GM19023 (cell line): ENCODE measurements around the gene GLIPR1.
"Not testable (repeated sequence)": the region's sequence is repeated elsewhere in the genome, so short reads cannot be mapped to it uniquely, and the experiment has no call there.

ENCODE experiments used
- ATAC-seq: cut with Tn5 transposase; IDR thresholded peaks from one replicate; pipeline ENCODE4 v1.9.1; 2021; ENCODE audit warnings: mild to moderate bottlenecking, moderate library complexity; ENCODE audit not compliant: unreplicated experiment

GLIPR1 gene

DNA sequence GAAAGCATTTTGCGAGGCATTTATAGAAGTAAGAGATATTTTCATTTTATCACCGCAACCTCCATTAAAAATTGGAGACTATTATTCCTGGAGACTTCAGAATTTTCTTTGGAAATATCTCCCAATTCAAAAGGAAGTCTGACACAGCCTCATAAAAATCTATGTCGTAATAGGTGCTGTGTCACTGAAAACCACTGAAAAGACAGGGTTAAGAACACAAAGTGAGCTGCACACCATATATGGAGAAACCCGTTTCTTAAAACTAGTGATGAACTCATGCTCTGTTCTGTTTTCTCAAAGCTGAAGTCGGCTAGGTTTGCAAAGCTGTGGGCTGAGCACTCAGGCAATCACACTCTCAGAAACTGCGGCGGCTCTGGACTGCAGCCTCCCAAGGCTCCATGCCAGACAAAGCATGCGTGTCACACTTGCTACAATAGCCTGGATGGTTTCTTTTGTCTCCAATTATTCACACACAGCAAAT, at the start of gene GLIPR1:
GLIPR1 (plus strand) TSS at position 287 of the 481 bp plus-strand sequence; CDS start at position 413, 126 bp downstream.
- peak; percentile 90 for ATAC-seq

GRCh38 chr12:75432924-75433323, 47.6 kb upstream of the GLIPR1 start:
- ATAC-seq: no peak

DNA sequence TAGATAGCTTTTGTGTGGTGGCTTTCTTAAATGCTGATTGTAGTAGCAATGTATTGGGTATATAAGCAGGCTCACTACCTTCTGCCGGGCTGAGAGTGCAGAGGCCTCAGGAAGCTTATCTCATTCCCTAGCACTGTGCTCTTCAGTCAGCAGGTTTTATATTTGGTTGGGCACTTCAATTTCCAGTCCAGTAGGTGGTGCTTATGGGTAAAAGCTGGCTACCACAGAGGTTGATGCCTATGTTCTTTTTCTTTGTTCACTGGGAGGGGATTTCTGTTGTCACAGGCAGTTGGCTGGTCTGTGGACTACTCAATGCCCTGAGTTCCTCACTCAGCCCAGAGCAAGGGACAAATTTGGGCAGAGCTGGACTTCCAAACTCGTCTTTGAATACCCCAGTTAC, 43.0 kb upstream of the GLIPR1 start:
- no peak for ATAC-seq

- ATAC-seq: no peak
Observed at GRCh38 chr12:75438059-75438754, 42.3 kb upstream of the GLIPR1 start.

GRCh38 chr12:75439048-75439447, 41.5 kb upstream of the GLIPR1 start:
- no peak for ATAC-seq

GRCh38 chr12:75439930-75440329, 40.6 kb upstream of the GLIPR1 start:
- no peak for ATAC-seq

- not testable (repeated sequence) for ATAC-seq
Observed at GRCh38 chr12:75441687-75442449, 38.7 kb upstream of the GLIPR1 start.

- not testable (repeated sequence) for ATAC-seq
Observed at GRCh38 chr12:75442454-75442853, 38.1 kb upstream of the GLIPR1 start.

DNA sequence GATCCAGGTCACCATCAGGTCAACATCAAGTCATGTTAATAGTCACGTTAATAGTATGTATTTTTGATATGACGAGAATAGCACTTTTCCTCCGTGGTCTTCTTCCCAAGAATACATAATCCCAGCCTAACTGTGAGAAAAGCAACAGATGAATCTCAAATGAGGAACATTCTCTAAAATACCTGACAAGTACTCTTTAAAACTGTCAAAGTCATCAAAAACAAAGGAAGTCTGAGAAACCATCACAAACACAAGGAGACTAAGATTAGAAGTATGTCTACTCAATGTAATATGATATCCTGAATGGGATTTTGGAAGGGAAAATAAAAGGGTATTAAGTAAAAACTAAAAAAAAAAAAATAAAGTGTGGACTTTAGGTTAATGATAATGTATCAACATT, 36.8 kb upstream of the GLIPR1 start:
- no peak for ATAC-seq

DNA sequence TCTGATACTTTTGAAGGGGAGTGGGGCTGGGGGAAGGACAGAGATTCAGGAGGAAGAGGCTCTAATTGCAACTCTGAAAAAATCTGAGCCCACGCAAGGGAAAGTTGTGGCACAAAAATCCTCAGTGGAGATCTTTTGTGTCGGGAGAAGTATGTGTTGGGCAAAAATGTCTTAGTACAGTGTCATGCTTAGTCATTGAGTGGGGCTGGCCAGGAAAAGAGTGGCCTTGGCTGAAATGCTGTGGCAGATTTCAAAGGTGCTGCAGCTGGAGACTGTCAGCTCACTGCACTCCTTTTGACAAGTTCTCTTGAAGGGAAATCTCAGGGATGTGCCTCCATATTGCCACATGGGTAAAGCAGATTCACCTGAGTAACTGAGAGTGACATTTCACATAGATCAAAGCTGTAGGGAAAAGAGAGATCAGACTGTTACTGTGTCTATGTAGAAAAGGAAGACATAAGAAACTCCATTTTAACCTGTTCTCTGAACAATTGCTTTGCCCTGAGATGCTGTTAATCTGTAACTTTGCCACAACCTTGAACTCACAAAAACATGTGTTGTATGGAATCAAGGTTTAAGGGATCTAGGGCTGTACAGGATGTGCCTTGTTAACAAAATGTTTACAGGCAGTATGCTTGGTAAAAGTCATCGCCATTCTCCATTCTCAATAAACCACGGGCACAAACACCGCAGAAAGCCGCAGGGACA, 36.0 kb upstream of the GLIPR1 start:
- no peak for ATAC-seq

GRCh38 chr12:75445137-75445507, 35.4 kb upstream of the GLIPR1 start:
- ATAC-seq: not testable (repeated sequence)

DNA sequence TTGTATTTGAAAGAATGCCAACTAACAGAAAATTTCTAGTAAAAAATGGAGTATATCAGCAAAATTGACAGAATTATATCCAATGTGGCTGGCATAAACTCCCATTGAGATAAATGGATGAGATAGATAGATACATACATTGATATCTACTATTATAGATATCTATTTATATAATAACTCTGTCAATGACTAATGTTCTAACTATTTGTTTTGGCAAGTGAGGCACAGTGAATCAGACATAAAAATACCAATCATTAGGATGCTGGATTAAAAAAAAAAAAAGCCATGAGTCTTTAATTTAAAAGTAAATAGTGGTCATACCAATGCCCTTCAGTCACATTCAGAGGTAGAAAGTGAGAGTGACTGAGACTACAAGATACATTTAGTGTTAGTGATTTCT, 33.7 kb upstream of the GLIPR1 start:
- no peak for ATAC-seq

GRCh38 chr12:75447691-75448393, 32.7 kb upstream of the GLIPR1 start:
- ATAC-seq: no peak

DNA sequence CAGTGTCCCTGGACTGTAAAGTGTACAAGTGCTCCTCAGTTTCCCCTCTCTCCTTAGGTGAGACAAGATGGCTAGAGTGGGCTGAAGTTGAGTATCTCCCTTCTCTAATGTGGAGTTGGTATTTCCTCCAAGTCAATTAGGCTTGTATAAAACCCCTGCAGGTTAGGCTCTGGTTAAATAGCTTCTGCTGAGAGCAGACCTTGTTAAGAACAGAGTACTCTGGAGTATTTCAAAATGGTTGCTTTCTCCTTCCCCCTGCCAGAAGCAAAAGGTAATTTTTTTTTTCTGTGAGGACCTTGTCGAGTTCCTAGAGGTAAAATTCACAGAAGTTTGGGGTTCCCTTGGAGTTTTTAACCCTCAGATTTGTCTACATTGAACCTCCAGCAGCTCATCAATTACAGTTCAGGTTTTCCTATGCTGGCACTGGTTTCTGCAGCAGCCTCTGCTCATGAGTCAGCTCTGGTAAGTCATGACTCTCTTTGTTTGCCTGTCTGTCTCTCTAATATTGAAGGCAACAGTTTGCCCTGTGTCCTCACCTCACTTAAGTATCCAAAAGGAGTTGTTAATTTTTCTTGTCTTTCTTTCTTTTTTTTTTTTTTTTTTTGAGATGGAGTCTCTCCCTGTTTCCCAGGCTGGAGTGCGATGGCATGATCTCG, 27.8 kb upstream of the GLIPR1 start:
- ATAC-seq: no peak

DNA sequence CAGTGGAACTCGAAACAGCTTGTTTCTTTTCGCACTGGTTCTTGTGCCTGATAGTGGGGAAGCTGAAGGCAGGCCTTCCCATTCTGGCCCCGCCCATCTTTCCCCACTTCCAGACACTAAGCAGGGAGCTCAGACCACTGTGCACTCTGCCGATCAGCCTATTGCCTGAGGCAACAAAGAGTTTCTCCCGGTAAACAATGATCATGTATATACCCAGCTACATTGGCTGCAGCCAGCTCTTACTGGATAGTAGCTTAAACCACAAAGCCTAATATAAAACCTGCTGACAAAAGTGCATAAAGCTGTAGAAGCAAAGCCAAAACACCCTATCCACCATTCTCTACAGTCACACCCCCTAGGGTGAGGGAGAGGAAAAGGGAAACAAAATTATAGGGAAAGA, 24.7 kb upstream of the GLIPR1 start:
- ATAC-seq: no peak

- no peak for ATAC-seq
Observed at GRCh38 chr12:75457191-75457590, 23.4 kb upstream of the GLIPR1 start.

- not testable (repeated sequence) for ATAC-seq
Observed at GRCh38 chr12:75457866-75458265, 22.7 kb upstream of the GLIPR1 start.

- ATAC-seq: no peak
Observed at GRCh38 chr12:75459755-75460154, 20.8 kb upstream of the GLIPR1 start.

GRCh38 chr12:75460204-75460603, 20.4 kb upstream of the GLIPR1 start:
- no peak for ATAC-seq
